HG03060 (cell line): ENCODE data around the gene COLEC11.

Experiments
- ATAC-seq: cut with Tn5 transposase; IDR thresholded peaks from one replicate; pipeline ENCODE4 v1.9.1; 2021; ENCODE audit warnings: low read depth, moderate number of reproducible peaks; ENCODE audit not compliant: unreplicated experiment

The COLEC11 gene

DNA sequence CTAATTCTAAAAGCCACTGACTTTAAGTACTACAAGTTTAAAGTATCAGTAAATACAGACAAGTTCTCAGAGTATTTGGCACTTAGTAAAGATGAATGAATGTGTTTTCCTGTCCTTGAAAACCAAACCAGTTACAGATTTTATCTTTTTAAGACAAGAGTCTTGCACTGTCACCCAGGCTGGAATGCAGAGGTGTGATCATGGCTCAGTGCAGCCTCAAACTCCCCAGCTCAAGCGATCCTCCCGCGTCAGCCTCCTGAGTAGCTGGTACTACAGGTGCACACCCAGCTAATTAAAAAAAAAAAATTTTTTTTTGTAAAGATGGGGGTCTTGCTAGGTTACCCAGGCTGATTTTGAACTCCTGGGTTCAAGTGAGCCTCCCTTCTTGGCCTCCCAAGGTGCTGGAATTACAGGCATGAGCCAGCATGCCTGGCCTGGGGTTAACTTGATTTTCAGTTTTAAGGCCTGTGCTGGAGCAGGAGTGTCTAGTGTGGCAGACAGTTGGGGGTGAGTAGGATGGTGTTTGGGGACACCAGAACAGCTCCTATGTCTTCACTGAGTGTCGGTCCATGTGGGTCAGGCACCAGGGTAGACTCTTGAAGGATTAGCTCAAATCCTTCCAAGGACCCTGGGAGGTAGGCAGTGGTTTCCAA lies 10.2 kb upstream of the COLEC11 start:
- ATAC-seq, result no peak

- ATAC-seq, result no peak
Observed at GRCh38 chr2:3585261-3586109, 9.4 kb upstream of the COLEC11 start.

DNA sequence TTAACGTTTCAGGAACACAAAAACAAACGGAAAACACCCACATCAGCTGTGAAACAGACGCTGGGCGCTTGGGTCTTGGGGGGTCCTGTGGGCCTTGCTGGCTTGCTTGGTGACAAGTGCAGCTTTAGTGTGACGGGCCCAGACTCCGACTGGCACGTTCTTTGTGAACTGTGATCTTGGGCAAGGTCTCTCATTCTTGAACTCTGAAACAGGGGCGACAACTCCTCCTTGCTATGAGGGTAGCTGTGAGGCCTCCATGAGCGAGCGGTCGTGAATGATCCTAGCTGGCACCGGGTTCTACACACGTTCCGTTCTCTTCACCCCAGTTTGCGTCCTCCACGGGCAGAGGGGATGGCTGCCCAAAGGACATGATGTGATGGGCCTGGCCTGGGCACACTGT lies 8.7 kb upstream of the COLEC11 start:
- ATAC-seq, result no peak

DNA sequence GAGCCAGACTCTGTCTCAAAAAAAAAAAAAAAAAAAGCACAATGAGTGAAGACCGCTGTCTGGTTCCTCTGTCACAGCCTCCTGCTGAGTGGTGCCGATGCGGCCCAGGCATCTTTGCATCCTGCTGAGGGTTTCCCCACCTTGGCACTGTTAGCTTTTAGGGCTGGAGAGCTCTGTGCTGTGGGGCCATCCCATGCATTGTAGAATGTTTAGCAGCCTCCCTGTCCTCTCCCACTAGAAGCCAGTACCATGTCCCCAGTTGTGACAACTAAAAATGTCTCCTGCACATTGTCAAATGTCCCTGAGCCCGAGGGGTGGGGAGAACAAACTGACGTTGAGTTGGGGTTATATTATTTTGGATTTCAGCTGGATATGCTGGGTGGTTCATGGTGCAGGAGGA lies 7.9 kb upstream of the COLEC11 start:
- ATAC-seq, result no peak

DNA sequence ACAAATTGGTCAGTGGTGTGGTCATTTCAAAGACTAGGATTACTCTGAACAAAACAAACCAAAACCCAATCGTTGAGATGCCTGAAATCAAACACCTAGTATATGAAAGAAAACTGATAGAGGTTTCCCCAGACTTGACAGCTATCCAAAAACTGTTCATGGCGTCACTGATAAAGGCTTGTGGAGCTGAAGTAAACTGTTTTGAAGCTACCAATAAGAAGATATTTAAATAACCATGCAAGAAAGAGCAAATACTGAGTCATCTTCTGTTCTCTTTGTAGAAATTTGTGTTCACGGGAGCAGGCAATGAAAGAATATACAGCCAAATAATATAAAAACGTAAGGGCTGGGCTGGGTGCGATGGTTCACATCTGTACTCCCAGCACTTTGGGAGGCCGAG lies 7.5 kb upstream of the COLEC11 start:
- no peak for ATAC-seq

GRCh38 chr2:3588084-3588483 lies 6.8 kb upstream of the COLEC11 start:
- no peak for ATAC-seq

- no peak for ATAC-seq
Observed at GRCh38 chr2:3589086-3589485, 5.8 kb upstream of the COLEC11 start.

DNA sequence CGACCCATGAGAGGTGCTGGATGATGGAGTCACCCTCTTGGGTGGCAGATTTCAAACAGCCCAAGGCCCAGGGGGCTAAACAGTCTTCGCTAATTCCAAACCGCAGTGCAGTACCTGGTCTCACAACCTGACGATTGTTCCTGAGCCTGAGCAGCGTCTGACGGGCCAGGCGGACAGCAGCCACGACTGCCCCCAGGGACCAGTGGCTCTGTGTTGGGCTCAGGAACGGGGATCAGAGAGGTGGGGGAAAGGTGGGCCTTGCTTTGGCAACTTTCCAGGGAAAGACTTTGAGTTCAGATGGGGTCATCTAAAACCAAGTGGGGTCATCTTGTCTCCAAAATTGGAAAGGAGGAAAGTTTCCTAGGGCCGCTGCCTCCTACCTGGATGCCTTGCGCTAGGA lies 492 bp downstream of the COLEC11 start:
- ATAC-seq, result no peak

DNA sequence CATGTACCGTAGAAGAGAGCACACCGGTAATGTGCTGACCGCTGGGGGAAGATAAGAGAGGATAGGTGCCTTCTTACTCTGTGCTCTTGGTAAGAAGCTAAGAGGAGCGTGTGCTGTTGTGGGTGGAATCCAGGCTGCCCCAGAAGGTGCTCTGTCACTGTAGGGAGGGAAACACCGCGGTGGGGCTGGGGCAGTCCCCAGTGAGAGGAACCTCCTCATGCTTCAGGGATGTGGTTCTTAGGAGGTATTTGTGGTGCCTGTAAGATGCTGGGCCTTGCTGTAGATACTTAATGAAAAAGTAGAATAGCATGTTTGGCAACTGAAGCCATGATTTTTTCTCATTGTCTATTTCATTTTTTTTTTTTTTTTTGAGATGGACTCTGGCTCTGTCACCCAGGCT lies 1.1 kb downstream of the COLEC11 start:
- ATAC-seq, result no peak

DNA sequence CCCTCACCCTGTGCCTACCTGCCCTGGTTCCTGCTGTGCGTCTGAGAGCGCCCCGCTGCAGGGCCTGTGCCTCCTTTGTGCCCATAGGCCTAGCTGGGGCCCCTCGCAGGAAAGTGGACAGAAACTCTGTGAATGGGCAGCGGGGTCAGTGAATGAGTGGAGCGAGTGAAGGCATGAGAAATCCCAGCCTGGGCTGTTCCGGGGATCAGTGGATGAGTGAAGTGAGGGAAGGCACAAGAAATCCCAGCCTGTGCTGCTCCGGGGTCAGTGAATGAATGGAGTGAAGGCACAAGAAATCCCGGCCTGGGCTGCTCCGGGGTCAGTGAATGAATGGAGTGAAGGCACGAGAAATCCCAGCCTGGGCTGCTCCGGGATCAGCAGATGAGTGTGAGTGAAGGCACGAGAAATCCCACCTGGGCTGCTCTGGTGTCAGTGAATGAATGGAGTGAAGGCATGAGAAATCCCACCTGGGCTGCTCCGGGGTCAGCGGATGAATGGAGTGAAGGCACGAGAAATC lies 2.0 kb downstream of the COLEC11 start:
- no peak for ATAC-seq

- ATAC-seq, result no peak
Observed at GRCh38 chr2:3597567-3597966, 2.7 kb downstream of the COLEC11 start.

GRCh38 chr2:3598197-3598910 lies 3.4 kb downstream of the COLEC11 start:
- no peak for ATAC-seq

- no peak for ATAC-seq
Observed at GRCh38 chr2:3598912-3599854, 4.3 kb downstream of the COLEC11 start.

- ATAC-seq, result no peak
Observed at GRCh38 chr2:3600256-3600855, 5.4 kb downstream of the COLEC11 start.

DNA sequence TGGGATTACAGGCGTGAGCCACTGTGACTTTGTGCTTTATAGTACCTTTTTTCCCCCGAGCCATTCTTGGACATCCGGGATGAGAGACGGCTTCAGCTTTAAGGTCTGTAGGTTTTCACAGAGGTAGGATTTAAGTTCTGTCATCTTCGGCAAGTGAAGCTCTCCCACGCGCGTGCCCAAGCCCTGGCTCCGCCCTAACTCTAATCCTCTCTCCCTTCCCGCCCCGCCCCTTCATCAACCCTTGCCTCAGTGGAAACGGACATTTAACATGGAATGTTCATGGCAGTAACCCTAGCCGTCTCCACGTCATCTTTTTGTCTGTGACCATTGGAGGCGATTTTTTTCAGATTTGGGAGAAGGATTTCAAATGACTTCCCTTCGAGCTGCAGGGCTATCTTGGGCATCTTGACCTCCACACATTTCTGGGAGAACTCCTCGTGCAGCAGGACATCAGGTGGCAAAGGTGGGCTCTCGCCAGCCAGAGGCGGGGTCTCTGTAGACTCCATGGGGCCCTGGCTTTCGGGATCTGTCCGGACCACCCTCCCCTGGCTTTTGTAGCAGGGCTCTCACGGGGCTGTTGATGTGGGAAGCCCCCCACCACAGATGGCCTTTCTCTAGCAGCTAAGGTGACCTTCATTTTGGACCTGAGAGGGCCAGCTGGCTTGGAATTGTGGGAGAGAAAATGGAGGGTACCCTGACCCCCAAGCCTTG lies 6.8 kb downstream of the COLEC11 start:
- no peak for ATAC-seq

- ATAC-seq, result no peak
Observed at GRCh38 chr2:3602553-3603339, 7.8 kb downstream of the COLEC11 start.

- no peak for ATAC-seq
Observed at GRCh38 chr2:3603536-3604206, 8.8 kb downstream of the COLEC11 start.
